Keratinocyte (primary cell): ENCODE data around the gene SOX18. TPM values are rescaled to one million over a fixed set of nuclear protein-coding genes. Genes with fewer than 3 reads are reported as not detected.

Experiments used
- DNase-seq: peaks from one replicate; pipeline ENCODE4 v3.0.0-alpha.2; 2011; ENCODE audit warnings: low read depth, missing footprints, low spot score
- FAIRE-seq: peaks from 2 replicates; lab custom pipeline; 2011; peaks lifted over from hg19 to GRCh38; lab: Jason Lieb, UNC
- H2AFZ ChIP-seq: 2 replicates; pipeline ENCODE4 v1.6.0; 2012; ENCODE audit warnings: low read length, control low read depth, inconsistent platforms; ENCODE audit not compliant: control insufficient read depth
- H3K27ac ChIP-seq: 2 replicates; pipeline ENCODE4 v1.5.1; 2011; ENCODE audit warnings: low read length; ENCODE audit not compliant: control insufficient read depth, insufficient read depth
- H3K27me3 ChIP-seq: 3 replicates; pipeline ENCODE4 v1.6.0; 2011; ENCODE audit warnings: low read length; ENCODE audit not compliant: control insufficient read depth, insufficient read depth; ENCODE audit errors: extremely low read depth
- H3K36me3 ChIP-seq, 2 experiments: 2 replicates in 1 of 2; 3 replicates in 1 of 2; pipeline ENCODE4 v1.5.1; 2011; ENCODE audit warnings: low read length in 2 of 2, mild to moderate bottlenecking in 1 of 2; ENCODE audit not compliant: control insufficient read depth in 2 of 2, insufficient read depth in 2 of 2; ENCODE audit errors: extremely low read depth in 1 of 2
- H3K4me1 ChIP-seq: 3 replicates; pipeline ENCODE4 v1.5.1; 2011; ENCODE audit warnings: low read length; ENCODE audit not compliant: control insufficient read depth, insufficient read depth; ENCODE audit errors: extremely low read depth
- H3K4me2 ChIP-seq: 3 replicates; pipeline ENCODE4 v1.6.0; 2011; ENCODE audit warnings: low read depth, low read length; ENCODE audit not compliant: control insufficient read depth, insufficient read depth; ENCODE audit errors: extremely low read depth
- H3K4me3 ChIP-seq, 3 experiments: fragments of 200-600 bp in 1 of 3; sonication (generic) in 1 of 3; 2 replicates in 2 of 3; 3 replicates in 1 of 3; pipeline ENCODE4 v1.5.1; 2011 to 2016; ENCODE audit warnings: low read length in 3 of 3, mild to moderate bottlenecking in 3 of 3, control low read depth in 2 of 3, inconsistent platforms in 1 of 3, low read depth in 1 of 3, mixed read lengths in 1 of 3, mixed run types in 1 of 3, moderate library complexity in 1 of 3; ENCODE audit not compliant: control insufficient read depth in 2 of 3, insufficient read depth in 2 of 3; ENCODE audit errors: extremely low read depth in 1 of 3
- H3K79me2 ChIP-seq: 2 replicates; pipeline ENCODE4 v1.6.0; 2012; ENCODE audit warnings: low read length; ENCODE audit not compliant: control insufficient read depth, insufficient read depth
- H3K9ac ChIP-seq: 3 replicates; pipeline ENCODE4 v1.6.0; 2011; ENCODE audit warnings: low read length; ENCODE audit not compliant: control insufficient read depth, insufficient read depth; ENCODE audit errors: extremely low read depth
- H3K9me1 ChIP-seq: 3 replicates; pipeline ENCODE4 v1.6.0; 2011; ENCODE audit warnings: low read length; ENCODE audit not compliant: control insufficient read depth, insufficient read depth; ENCODE audit errors: extremely low read depth
- H3K9me3 ChIP-seq: 2 replicates; pipeline ENCODE4 v1.5.1; 2012; ENCODE audit warnings: low read depth, low read length; ENCODE audit not compliant: control insufficient read depth
- H4K20me1 ChIP-seq: 3 replicates; pipeline ENCODE4 v1.6.0; 2011; ENCODE audit warnings: low read length; ENCODE audit not compliant: control insufficient read depth, insufficient read depth; ENCODE audit errors: extremely low read depth
- dilution Hi-C: fragments of 300-500 bp; cut with MboI; formaldehyde crosslinking; loops from one replicate; pipeline ENCODE4 v1.7.0; 2020; ENCODE audit warnings: low sequenced_read_pairs; ENCODE audit not compliant: extremely low pct_ligation_motif_present
- polyA plus RNA-seq, 5 experiments: library from polyadenylated mRNA; depleted of rRNA in 3 of 5; stranded (reverse) in 3 of 5; stranded (forward) in 1 of 5; unstranded in 1 of 5; fragments of >200 nt; gene quantifications; 1 replicate in 1 of 5; 2 replicates in 3 of 5; 3 replicates in 1 of 5; pipeline versions ENCODE4 v1.2.1 to v1.2.3, GENCODE V29; 2011 to 2012; ENCODE audit warnings: missing spikeins in 2 of 5, low read depth in 1 of 5, low replicate concordance in 1 of 5
- small RNA-seq, 3 experiments: library from RNA; depleted of rRNA; stranded (forward); fragments of <200 nt; gene quantifications; one replicate each; pipeline ENCODE3, GENCODE V24; 2012; ENCODE audit warnings: low read depth in 3 of 3, low replicate concordance in 1 of 3; ENCODE audit not compliant: insufficient read length in 3 of 3
- TF ChIP-seq, protein P1 (sequence below), 3 experiments: IDR thresholded peaks in 1 of 3; conservative IDR thresholded peaks in 1 of 3; optimal IDR thresholded peaks in 1 of 3; 2 replicates in 2 of 3; 3 replicates in 1 of 3; pipeline versions ENCODE3 to v1.5.1; 2011; ENCODE audit warnings: low read length in 3 of 3, mild to moderate bottlenecking in 3 of 3, moderate library complexity in 2 of 3, control low read depth in 1 of 3, inconsistent platforms in 1 of 3; ENCODE audit not compliant: insufficient read depth in 2 of 3; ENCODE audit errors: extremely low read depth in 1 of 3

The SOX18 gene
- polyA plus RNA-seq, 1 donor (not counting 4 experiments of a cell fraction or from before 2014, with no cell fraction given) = not detected

DNA sequence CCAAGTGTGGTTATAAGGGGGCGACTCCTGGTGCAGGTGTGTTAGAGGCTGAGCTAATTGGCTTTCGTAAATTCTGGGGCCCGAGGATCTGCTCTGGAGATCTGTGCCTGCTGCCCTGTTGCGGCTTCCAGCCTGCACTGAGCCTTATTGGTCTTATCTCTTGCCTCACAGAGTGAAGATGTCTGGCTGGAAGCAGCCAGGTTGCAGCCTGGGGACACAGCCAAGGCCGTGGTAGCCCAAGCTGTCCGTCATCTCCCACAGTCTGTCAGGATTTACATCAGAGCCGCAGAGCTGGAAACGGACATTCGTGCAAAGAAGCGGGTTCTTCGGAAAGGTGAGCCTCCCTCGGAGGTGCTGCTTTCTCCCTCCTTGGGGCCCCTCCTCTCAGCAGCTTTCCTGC is 48.5 kb downstream of the SOX18 start:
- Histone ChIP-seq H3K4me1 (no peaks in the 10 kb centered on the region), H2AFZ (no peak overlapping the region), H3K36me3 (peaks cover 38 to 40% of the 10 kb centered on the region in 2 experiments), H3K9me1 (no peaks in the 10 kb centered on the region), H3K9ac (no peak overlapping the region), H3K9me3 (no peaks in the 10 kb centered on the region), H3K27ac (no peak overlapping the region), H3K27me3 (no peaks in the 10 kb centered on the region), H3K4me3 (no peak overlapping the region), H3K79me2 (no peaks in the 10 kb centered on the region), H4K20me1 (no peaks in the 10 kb centered on the region), H3K4me2 (no peak overlapping the region)
- dilution Hi-C loops = no loop called here
- no peak for DNase-seq
- TF ChIP-seq, protein P1, sequence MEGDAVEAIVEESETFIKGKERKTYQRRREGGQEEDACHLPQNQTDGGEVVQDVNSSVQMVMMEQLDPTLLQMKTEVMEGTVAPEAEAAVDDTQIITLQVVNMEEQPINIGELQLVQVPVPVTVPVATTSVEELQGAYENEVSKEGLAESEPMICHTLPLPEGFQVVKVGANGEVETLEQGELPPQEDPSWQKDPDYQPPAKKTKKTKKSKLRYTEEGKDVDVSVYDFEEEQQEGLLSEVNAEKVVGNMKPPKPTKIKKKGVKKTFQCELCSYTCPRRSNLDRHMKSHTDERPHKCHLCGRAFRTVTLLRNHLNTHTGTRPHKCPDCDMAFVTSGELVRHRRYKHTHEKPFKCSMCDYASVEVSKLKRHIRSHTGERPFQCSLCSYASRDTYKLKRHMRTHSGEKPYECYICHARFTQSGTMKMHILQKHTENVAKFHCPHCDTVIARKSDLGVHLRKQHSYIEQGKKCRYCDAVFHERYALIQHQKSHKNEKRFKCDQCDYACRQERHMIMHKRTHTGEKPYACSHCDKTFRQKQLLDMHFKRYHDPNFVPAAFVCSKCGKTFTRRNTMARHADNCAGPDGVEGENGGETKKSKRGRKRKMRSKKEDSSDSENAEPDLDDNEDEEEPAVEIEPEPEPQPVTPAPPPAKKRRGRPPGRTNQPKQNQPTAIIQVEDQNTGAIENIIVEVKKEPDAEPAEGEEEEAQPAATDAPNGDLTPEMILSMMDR (optimal IDR thresholded peaks at IDR 0.05 in 1 of 3, IDR thresholded peaks at IDR 0.05 in 1 of 3, conservative IDR thresholded peaks at IDR 0.05 in 1 of 3; ENCODE audit: extremely low read depth in 1 of 3, insufficient read depth in 2 of 3, low read length in 3 of 3) = no peak
- no peak for FAIRE-seq

Small RNA genes within 50 kb of the gene (small RNA-seq; reads per million reads assigned to genes)
- gene AL355803.1 (0 reads per million in 3 experiments), gene MIR6813 (0 to 1.0 (median 0) reads per million in 3 experiments)

Other genes with a start within 250 kb of the SOX18 start
- gene ZBTB46, start 218.4 kb downstream of the SOX18 start, polyA plus RNA-seq = 0.12 to 0.18 TPM (median 0.13 TPM) in 3 replicates
- gene ABHD16B, start 188.1 kb downstream of the SOX18 start, polyA plus RNA-seq = not detected in 3 replicates
- gene TPD52L2, start 184.4 kb downstream of the SOX18 start, polyA plus RNA-seq = 177 to 208 TPM (median 200 TPM) in 3 replicates
- gene DNAJC5, start 154.5 kb downstream of the SOX18 start, polyA plus RNA-seq = 43.7 to 62.0 TPM (median 59.0 TPM) in 3 replicates
- 24.1 to 42.2 TPM (median 28.7 TPM) in 3 replicates for gene UCKL1, start 93.2 kb downstream of the SOX18 start, polyA plus RNA-seq
- gene ZNF512B, start 79.7 kb downstream of the SOX18 start, polyA plus RNA-seq = 2.4 to 4.4 TPM (median 3.8 TPM) in 3 replicates
- 0.45 to 0.93 TPM (median 0.75 TPM) in 3 replicates for gene SAMD10, start 70.0 kb downstream of the SOX18 start, polyA plus RNA-seq
- gene PRPF6, start 68.5 kb downstream of the SOX18 start, polyA plus RNA-seq = 24.5 to 32.8 TPM (median 30.5 TPM) in 3 replicates
- gene C20orf204, start 13.5 kb downstream of the SOX18 start, polyA plus RNA-seq = 0.06 to 0.08 TPM (median 0.06 TPM) in 3 replicates
- gene TCEA2, start 13.6 kb upstream of the SOX18 start, polyA plus RNA-seq = 8.4 to 13.1 TPM (median 9.1 TPM) in 3 replicates
- gene RGS19, start 29.9 kb upstream of the SOX18 start, polyA plus RNA-seq = 11.6 to 17.4 TPM (median 11.8 TPM) in 3 replicates
- gene OPRL1, start 30.4 kb upstream of the SOX18 start, polyA plus RNA-seq = 0.25 to 0.54 TPM (median 0.32 TPM) in 3 replicates
- gene LKAAEAR1, start 34.8 kb upstream of the SOX18 start, polyA plus RNA-seq = not detected in 3 replicates
- gene NPBWR2, start 57.9 kb upstream of the SOX18 start, polyA plus RNA-seq = not detected in 3 replicates
- gene MYT1, start 114.8 kb upstream of the SOX18 start, polyA plus RNA-seq = not detected in 3 replicates
- 24.5 to 25.8 TPM (median 25.6 TPM) in 3 replicates for gene PCMTD2, start 206.1 kb upstream of the SOX18 start, polyA plus RNA-seq